Stomach (tissue), 9 donors: ENCODE data around the gene TBC1D26. TPM values are rescaled to one million over a fixed set of nuclear protein-coding genes. Genes with fewer than 3 reads are reported as not detected.
"Not testable (repeated sequence)": the region's sequence is repeated elsewhere in the genome, so short reads cannot be mapped to it uniquely, and the experiment has no call there.

Source experiments
- DNase-seq, 2 donors: peaks; one replicate each; pipeline versions ENCODE4 v3.0.0 to v3.0.0-alpha.2; 2013 to 2019
- H3K27ac ChIP-seq, 5 donors: fragments of 200-600 bp in 4 of 5; sonication (generic) in 4 of 5; one replicate each; pipeline ENCODE4 v1.5.1; 2013 to 2019; ENCODE audit warnings: mild to moderate bottlenecking in 1 of 5, moderate library complexity in 1 of 5
- H3K27me3 ChIP-seq, 3 donors: fragments of 200-600 bp; sonication (generic); one replicate each; pipeline ENCODE4 v1.5.1; 2017 to 2019; ENCODE audit warnings: mixed run types in 1 of 3
- H3K36me3 ChIP-seq, 4 donors: fragments of 200-600 bp; sonication (generic); 1 replicate in 3 of 4; 2 replicates in 1 of 4; pipeline ENCODE4 v1.5.1; 2016 to 2019
- H3K4me1 ChIP-seq, 4 donors: fragments of 200-600 bp; sonication (generic); one replicate each; pipeline ENCODE4 v1.5.1; 2016 to 2019
- H3K4me3 ChIP-seq, 4 donors: fragments of 200-600 bp; sonication (generic) in 3 of 4; one replicate each; pipeline ENCODE4 v1.5.1; 2016 to 2019; ENCODE audit warnings: mild to moderate bottlenecking in 1 of 4
- H3K9me3 ChIP-seq, 4 donors: fragments of 200-600 bp; sonication (generic); one replicate each; pipeline ENCODE4 v1.5.1; 2016 to 2019
- EP300 ChIP-seq: sonication (generic); formaldehyde crosslinking; IDR thresholded peaks from one replicate; pipeline ENCODE4 v1.6.1; 2017; ENCODE audit warnings: antibody characterized with exemption
- POLR2A ChIP-seq, 4 donors: fragments of 450-650 bp; IDR thresholded peaks; one replicate each; pipeline ENCODE4 v1.6.1; 2016; ENCODE audit warnings: antibody characterized with exemption in 4 of 4, control low read depth in 2 of 4, mild to moderate bottlenecking in 1 of 4, moderate library complexity in 1 of 4
- POLR2AphosphoS5 ChIP-seq, 3 donors: sonication (generic); formaldehyde crosslinking; IDR thresholded peaks; one replicate each; pipeline ENCODE4 v1.6.1; 2016; ENCODE audit warnings: antibody characterized with exemption in 3 of 3
- WGBS, 5 donors: extraction: QIAGEN DNeasy Blood & Tissue Kit in 3 of 5; methylation state at CpG; one replicate each; pipeline versions ENCODE4 v1.1.5 to v1.1.7; 2013 to 2018; 5-methylcytosine and 5-hydroxymethylcytosine counted together
- intact Hi-C: fragments of 100-400 bp; cut with DNase I; formaldehyde crosslinking; loops from one replicate; pipeline ENCODE4 v1.15.1; 2023; ENCODE audit warnings: low total_unique reads
- polyA plus RNA-seq, 3 donors: library from polyadenylated mRNA; stranded (reverse); fragments of 200-250 nt; gene quantifications; one replicate each; pipeline ENCODE4 v1.2.3, GENCODE V29; 2013
- small RNA-seq, 4 donors: library from RNA; depleted of rRNA; stranded (forward); fragments of <200 nt; gene quantifications; one replicate each; pipeline ENCODE3, GENCODE V24; 2016
- total RNA-seq, 5 donors: library from RNA; depleted of rRNA; stranded (reverse); fragments of >200 nt; gene quantifications; one replicate each; pipeline versions ENCODE4 v1.1.0 to v1.2.3, GENCODE V29; 2014 to 2016
- TF ChIP-seq, protein P1 (sequence below), 7 experiments: fragments of 450-650 bp in 4 of 7; fragments of 200-600 bp in 3 of 7; sonication (generic) in 3 of 7; IDR thresholded peaks; one replicate each; pipeline ENCODE4 v1.5.1; 2016 to 2019; ENCODE audit warnings: antibody characterized with exemption in 7 of 7, control low read depth in 2 of 7, mild to moderate bottlenecking in 1 of 7
- donor health status: healthy with polysubstance abuse.
- donor health status: Bipolar disorder and iron deficiency.
- donor health status: healthy.

TBC1D26 gene
- total and polyA plus RNA-seq, 8 donors, result 0.05 to 0.37 TPM; not detected in 6

DNA sequence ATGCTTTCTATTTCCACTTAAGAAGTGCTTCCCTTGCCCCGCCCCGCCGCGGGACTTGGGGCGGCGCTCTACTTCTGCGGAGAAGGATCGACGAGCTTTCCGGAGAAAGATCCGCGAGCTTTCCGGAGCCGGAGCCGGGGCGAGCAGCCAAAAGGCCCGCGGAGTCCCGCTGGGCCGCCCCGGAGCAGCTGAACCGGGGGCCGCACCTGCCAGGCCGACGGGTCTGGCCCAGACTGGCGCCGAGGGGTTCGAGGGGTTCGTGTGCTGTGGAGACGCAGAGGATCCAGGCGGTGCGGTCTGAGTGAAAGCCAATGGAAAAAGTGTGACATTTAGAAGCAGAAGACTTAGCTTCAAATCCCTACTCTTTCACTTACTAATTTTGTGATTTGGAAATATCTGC, 50.8 kb downstream of the TBC1D26 start:
- H3K36me3 ChIP-seq, result no peaks in the 10 kb centered on the region
- TF ChIP-seq POLR2AphosphoS5 (IDR thresholded peaks at IDR 0.05) (no peak), POLR2A (IDR thresholded peaks at IDR 0.05) (no peak), EP300 (no peak)
- TF ChIP-seq, protein P1, sequence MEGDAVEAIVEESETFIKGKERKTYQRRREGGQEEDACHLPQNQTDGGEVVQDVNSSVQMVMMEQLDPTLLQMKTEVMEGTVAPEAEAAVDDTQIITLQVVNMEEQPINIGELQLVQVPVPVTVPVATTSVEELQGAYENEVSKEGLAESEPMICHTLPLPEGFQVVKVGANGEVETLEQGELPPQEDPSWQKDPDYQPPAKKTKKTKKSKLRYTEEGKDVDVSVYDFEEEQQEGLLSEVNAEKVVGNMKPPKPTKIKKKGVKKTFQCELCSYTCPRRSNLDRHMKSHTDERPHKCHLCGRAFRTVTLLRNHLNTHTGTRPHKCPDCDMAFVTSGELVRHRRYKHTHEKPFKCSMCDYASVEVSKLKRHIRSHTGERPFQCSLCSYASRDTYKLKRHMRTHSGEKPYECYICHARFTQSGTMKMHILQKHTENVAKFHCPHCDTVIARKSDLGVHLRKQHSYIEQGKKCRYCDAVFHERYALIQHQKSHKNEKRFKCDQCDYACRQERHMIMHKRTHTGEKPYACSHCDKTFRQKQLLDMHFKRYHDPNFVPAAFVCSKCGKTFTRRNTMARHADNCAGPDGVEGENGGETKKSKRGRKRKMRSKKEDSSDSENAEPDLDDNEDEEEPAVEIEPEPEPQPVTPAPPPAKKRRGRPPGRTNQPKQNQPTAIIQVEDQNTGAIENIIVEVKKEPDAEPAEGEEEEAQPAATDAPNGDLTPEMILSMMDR (IDR thresholded peaks at IDR 0.05), result no peak
- WGBS, 5 donors, result 6 to 60% (median 13%) methylated on average over 1 to 32 of the region's 32 CpGs
- peak; percentile 45 to 84 for DNase-seq
- intact Hi-C loops, result no loop called here
- H3K9me3 ChIP-seq, result peaks cover 0 to 6% (median 0%) of the 10 kb centered on the region in 4 donors
- peak overlapping the region; percentile 40 to 43 (median 42) for H3K4me3 ChIP-seq
- H3K27me3 ChIP-seq, result peaks cover 0 to 7% (median 0%) of the 10 kb centered on the region in 3 donors
- H3K4me1 ChIP-seq, result peaks cover 0 to 26% (median 9%) of the 10 kb centered on the region in 4 donors
- H3K27ac ChIP-seq, result peak overlapping the region in 4 of 5 donors; percentile 31 to 81 (median 59)

DNA sequence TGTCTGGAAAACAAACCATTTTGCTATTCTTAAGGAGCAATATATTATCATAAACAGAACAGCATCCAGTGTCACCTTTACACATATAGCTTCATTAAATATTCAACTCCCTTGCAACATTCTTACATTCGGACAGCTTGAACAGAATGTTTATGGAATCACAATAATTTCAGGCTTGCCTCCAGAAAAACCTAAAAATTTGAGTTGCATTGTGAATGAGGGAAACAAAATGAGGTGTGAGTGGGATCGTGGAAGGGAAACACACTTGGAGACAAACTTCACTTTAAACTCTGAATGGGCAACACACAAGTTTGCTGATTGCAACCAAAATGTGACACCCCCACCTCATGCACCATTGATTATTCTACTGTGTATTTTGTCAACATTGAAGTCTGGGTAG, 51.4 kb downstream of the TBC1D26 start:
- Histone ChIP-seq H3K4me1 (peaks cover 0 to 26% (median 9%) of the 10 kb centered on the region in 4 donors), H3K36me3 (no peaks in the 10 kb centered on the region), H3K27ac (peak overlapping the region in 2 of 5 donors; percentile 45 to 81), H3K4me3 (no peak overlapping the region), H3K9me3 (peaks cover 0 to 6% (median 0%) of the 10 kb centered on the region in 4 donors), H3K27me3 (peaks cover 0 to 7% (median 0%) of the 10 kb centered on the region in 3 donors)
- no peak for TF ChIP-seq EP300
- no peak for TF ChIP-seq POLR2AphosphoS5 (IDR thresholded peaks at IDR 0.05)
- TF ChIP-seq, protein P1 (IDR thresholded peaks at IDR 0.05), result no peak
- TF ChIP-seq POLR2A (IDR thresholded peaks at IDR 0.05), result no peak
- WGBS, 5 donors, result 75 to 93% (median 87%) methylated on average over 2 of the region's 2 CpGs
- DNase-seq, result no peak
- intact Hi-C loops, result no loop called here

DNA sequence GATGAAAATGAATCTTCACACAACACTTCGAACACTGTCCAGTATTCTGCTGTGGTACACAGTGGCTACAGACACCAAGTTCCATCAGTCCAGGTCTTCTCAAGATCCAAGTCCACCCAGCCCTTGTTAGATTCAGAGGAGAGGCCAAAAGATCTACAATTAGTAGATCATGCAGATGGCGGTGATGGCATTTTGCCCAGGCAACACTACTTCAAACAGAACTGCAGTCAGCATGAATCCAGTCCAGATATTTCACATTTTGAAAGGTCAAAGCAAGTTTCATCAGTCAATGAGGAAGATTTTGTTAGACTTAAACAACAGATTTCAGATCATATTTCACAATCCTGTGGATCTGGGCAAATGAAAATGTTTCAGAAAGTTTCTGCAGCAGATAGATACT, 52.3 kb downstream of the TBC1D26 start:
- H3K4me3 ChIP-seq, H3K27me3 ChIP-seq, H3K27ac ChIP-seq, H3K9me3 ChIP-seq, H3K36me3 ChIP-seq, intact Hi-C loops: not testable (repeated sequence)
- 70 to 76% (median 72%) methylated on average over 2 of the region's 2 CpGs for WGBS, 5 donors
- DNase-seq, result peak; percentile 45 to 59
- H3K4me1 ChIP-seq, result peaks cover 0 to 26% (median 9%) of the 10 kb centered on the region in 4 donors

DNA sequence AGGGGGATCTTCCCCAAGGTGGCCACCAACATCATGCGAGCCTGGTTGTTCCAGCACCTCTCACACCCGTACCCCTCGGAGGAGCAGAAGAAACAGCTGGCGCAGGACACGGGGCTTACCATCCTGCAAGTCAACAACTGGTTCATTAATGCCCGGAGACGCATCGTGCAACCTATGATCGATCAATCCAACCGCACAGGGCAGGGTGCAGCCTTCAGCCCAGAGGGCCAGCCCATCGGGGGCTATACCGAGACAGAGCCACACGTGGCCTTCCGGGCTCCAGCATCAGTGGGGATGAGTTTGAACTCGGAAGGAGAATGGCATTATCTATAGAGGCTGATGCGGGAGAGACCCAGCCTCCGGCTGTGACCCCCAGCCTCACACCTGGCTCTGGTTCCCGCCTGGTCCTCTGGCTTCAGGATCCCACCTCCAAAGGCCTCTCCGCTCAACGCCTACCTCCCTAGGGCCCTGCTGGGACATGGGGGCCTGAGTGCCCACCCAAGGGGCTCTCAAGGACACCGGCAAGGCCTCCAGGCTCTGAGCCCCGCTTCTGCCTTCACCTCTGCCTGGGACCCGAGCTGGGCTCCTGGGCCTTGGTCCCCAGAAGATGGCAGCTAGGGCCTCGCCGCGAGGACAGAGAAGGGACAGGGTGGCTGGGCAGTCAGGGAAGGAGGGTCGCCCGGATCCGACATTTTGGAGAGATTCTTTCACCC, 55.4 kb downstream of the TBC1D26 start:
- WGBS, 5 donors, result 94 to 98% (median 96%) methylated on average over 17 to 29 of the region's 29 CpGs
- DNase-seq, H3K27me3 ChIP-seq, intact Hi-C loops, H3K9me3 ChIP-seq, H3K4me3 ChIP-seq, H3K27ac ChIP-seq, H3K36me3 ChIP-seq: not testable (repeated sequence)
- peaks cover 0 to 24% (median 7%) of the 10 kb centered on the region in 4 donors for H3K4me1 ChIP-seq

DNA sequence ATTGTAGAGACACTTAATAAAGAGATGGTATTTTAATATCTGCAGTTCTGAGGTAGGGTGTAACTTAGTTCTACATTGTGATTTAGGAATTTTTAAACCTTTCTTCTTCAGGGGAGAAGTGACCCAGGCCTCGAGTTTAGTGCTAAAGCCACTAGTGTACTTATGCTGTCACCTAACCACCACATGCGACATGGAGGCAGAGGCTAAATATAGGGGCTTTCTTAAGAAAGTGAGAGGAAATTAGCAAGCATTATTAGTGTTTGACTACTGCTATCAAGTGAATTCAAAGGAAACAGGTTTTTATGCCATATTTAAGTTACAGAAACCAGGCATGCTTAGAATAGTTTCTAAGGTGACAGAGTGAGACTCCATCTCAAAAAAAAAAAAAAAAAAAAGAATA, 56.3 kb downstream of the TBC1D26 start:
- DNase-seq, H3K36me3 ChIP-seq, H3K9me3 ChIP-seq, H3K4me3 ChIP-seq, intact Hi-C loops, H3K27me3 ChIP-seq, H3K27ac ChIP-seq: not testable (repeated sequence)
- H3K4me1 ChIP-seq, result peaks cover 0 to 16% (median 5%) of the 10 kb centered on the region in 4 donors
- no CpG with 5 or more reads among the region's 2 CpGs for WGBS, 5 donors

Small RNA genes lying within 50 kb of the gene (small RNA-seq; reads per million reads assigned to genes)
- 0 reads per million in 4 donors for gene AC015922.1
- 0 reads per million in 4 donors for gene RNA5SP436

Other genes with a start within 250 kb of the TBC1D26 start
- 10 to 100 TPM in 4 of 5 donors, not detected in 1; 11.6 to 74.5 (median 37.5) TPM for gene TVP23C, start 168.8 kb upstream of the TBC1D26 start, total RNA-seq
- 1 to 10 TPM in 2 of 3 donors, not detected in 1; 2.4 to 2.6 TPM for gene TVP23C, start 168.8 kb upstream of the TBC1D26 start, polyA plus RNA-seq
- 10 to 100 TPM in 2 of 5 donors, 1 to 10 TPM in 1, not detected in 2; 2.0 to 13.0 (median 11.2) TPM for gene FBXW10B, start 112.6 kb upstream of the TBC1D26 start, total RNA-seq
- 1 to 10 TPM in 2 of 3 donors, under 1 TPM in 1; 0.31 to 2.8 (median 1.5) TPM for gene FBXW10B, start 112.6 kb upstream of the TBC1D26 start, polyA plus RNA-seq
- 10 to 100 TPM in 4 of 5 donors, 1 to 10 TPM in 1; 1.2 to 82.9 (median 46.3) TPM for gene TRIM16, start 48.0 kb upstream of the TBC1D26 start, total RNA-seq
- 10 to 100 TPM; 19.4 to 70.9 (median 24.5) TPM for gene TRIM16, start 48.0 kb upstream of the TBC1D26 start, polyA plus RNA-seq
- gene ZNF286A, start 32.5 kb upstream of the TBC1D26 start, total RNA-seq, result 10 to 100 TPM in 3 of 5 donors, 1 to 10 TPM in 2; 4.7 to 29.4 (median 13.6) TPM
- 1 to 10 TPM; 3.5 to 5.7 (median 4.3) TPM for gene ZNF286A, start 32.5 kb upstream of the TBC1D26 start, polyA plus RNA-seq
- 10 to 100 TPM in 1 of 5 donors, 1 to 10 TPM in 1, under 1 TPM in 1, not detected in 2; 0.72 to 18.8 (median 3.5) TPM for gene ADORA2B, start 212.8 kb downstream of the TBC1D26 start, total RNA-seq
- gene ADORA2B, start 212.8 kb downstream of the TBC1D26 start, polyA plus RNA-seq, result 1 to 10 TPM in 1 of 3 donors, under 1 TPM in 2; 0.25 to 6.3 (median 0.61) TPM